Measurements from ENCODE around the gene PLCL2. TPM values are rescaled to one million over a fixed set of nuclear protein-coding genes. Genes with fewer than 3 reads are reported as not detected.

The PLCL2 gene
- total RNA-seq, 1 donor from 2014 or later: 0.85 TPM

- H3K4me3 Mint-ChIP-seq (ENCODE audit: unreplicated experiment): no peak overlapping the region
- no peak for TF ChIP-seq CTCF (IDR thresholded peaks at IDR 0.05)
- peaks cover 3% of the 10 kb centered on the region for H3K4me1 Mint-ChIP-seq (ENCODE audit: low read depth)
- no peaks in the 10 kb centered on the region for H3K36me3 Mint-ChIP-seq (ENCODE audit: low read depth)
- H3K27ac Mint-ChIP-seq (ENCODE audit: unreplicated experiment): no peak overlapping the region
- no peaks in the 10 kb centered on the region for H3K9me3 Mint-ChIP-seq (ENCODE audit: low read depth)
- no peak for DNase-seq (ENCODE audit: low spot score)
- peaks cover 26% of the 10 kb centered on the region for H3K27me3 Mint-ChIP-seq (ENCODE audit: low read depth)
Observed at GRCh38 chr3:16849795-16850194, 35.0 kb upstream of the PLCL2 start.

GRCh38 chr3:16855497-16855896, 29.3 kb upstream of the PLCL2 start:
- no peaks in the 10 kb centered on the region for H3K9me3 Mint-ChIP-seq (ENCODE audit: low read depth)
- H3K27ac Mint-ChIP-seq (ENCODE audit: unreplicated experiment): no peak overlapping the region
- H3K36me3 Mint-ChIP-seq (ENCODE audit: low read depth): no peaks in the 10 kb centered on the region
- no peak for TF ChIP-seq CTCF (IDR thresholded peaks at IDR 0.05)
- peaks cover 27% of the 10 kb centered on the region for H3K27me3 Mint-ChIP-seq (ENCODE audit: low read depth)
- H3K4me1 Mint-ChIP-seq (ENCODE audit: low read depth): no peaks in the 10 kb centered on the region
- DNase-seq (ENCODE audit: low spot score): no peak
- no peak overlapping the region for H3K4me3 Mint-ChIP-seq (ENCODE audit: unreplicated experiment)

GRCh38 chr3:16860234-16860633, 24.5 kb upstream of the PLCL2 start:
- no peak for DNase-seq (ENCODE audit: low spot score)
- peaks cover 14% of the 10 kb centered on the region for H3K4me1 Mint-ChIP-seq (ENCODE audit: low read depth)
- H3K27me3 Mint-ChIP-seq (ENCODE audit: low read depth): peaks cover 15% of the 10 kb centered on the region
- no peak for TF ChIP-seq CTCF (IDR thresholded peaks at IDR 0.05)
- no peak overlapping the region for H3K27ac Mint-ChIP-seq (ENCODE audit: unreplicated experiment)
- H3K9me3 Mint-ChIP-seq (ENCODE audit: low read depth): no peaks in the 10 kb centered on the region
- H3K36me3 Mint-ChIP-seq (ENCODE audit: low read depth): no peaks in the 10 kb centered on the region
- no peak overlapping the region for H3K4me3 Mint-ChIP-seq (ENCODE audit: unreplicated experiment)

- no peak for TF ChIP-seq CTCF (IDR thresholded peaks at IDR 0.05)
- Mint-ChIP-seq H3K4me3 (ENCODE audit: unreplicated experiment) (no peak overlapping the region), H3K9me3 (ENCODE audit: low read depth) (no peaks in the 10 kb centered on the region), H3K27me3 (ENCODE audit: low read depth) (peaks cover 11% of the 10 kb centered on the region), H3K27ac (ENCODE audit: unreplicated experiment) (no peak overlapping the region), H3K36me3 (ENCODE audit: low read depth) (no peaks in the 10 kb centered on the region), H3K4me1 (ENCODE audit: low read depth) (peaks cover 25% of the 10 kb centered on the region)
- no peak for DNase-seq (ENCODE audit: low spot score)
Observed at GRCh38 chr3:16861432-16861831, 23.3 kb upstream of the PLCL2 start.

GRCh38 chr3:16864610-16865313, 20.0 kb upstream of the PLCL2 start:
- H3K9me3 Mint-ChIP-seq (ENCODE audit: low read depth): no peaks in the 10 kb centered on the region
- H3K27me3 Mint-ChIP-seq (ENCODE audit: low read depth): peaks cover 4% of the 10 kb centered on the region
- no peak for TF ChIP-seq CTCF (IDR thresholded peaks at IDR 0.05)
- no peaks in the 10 kb centered on the region for H3K36me3 Mint-ChIP-seq (ENCODE audit: low read depth)
- DNase-seq (ENCODE audit: low spot score): no peak
- peak overlapping the region; percentile 57 for H3K27ac Mint-ChIP-seq (ENCODE audit: unreplicated experiment)
- H3K4me1 Mint-ChIP-seq (ENCODE audit: low read depth): peaks cover 29% of the 10 kb centered on the region
- H3K4me3 Mint-ChIP-seq (ENCODE audit: unreplicated experiment): no peak overlapping the region
